KMS-11 (cell line): Measurements from ENCODE around the gene ZNF425.

Experiments used
- H2AFZ ChIP-seq: fragments of 200-600 bp; sonication (generic); 2 replicates; pipeline ENCODE4 v1.6.1; 2016; ENCODE audit warnings: antibody characterized with exemption, mixed run types, low read depth
- H3K27ac ChIP-seq: fragments of 200-600 bp; sonication (generic); 2 replicates; pipeline ENCODE4 v1.6.1; 2016; ENCODE audit warnings: mild to moderate bottlenecking, mixed run types
- H3K27me3 ChIP-seq: fragments of 200-600 bp; sonication (generic); 2 replicates; pipeline ENCODE4 v1.6.1; 2017; ENCODE audit warnings: mild to moderate bottlenecking, low read depth, mixed run types, moderate library complexity; ENCODE audit not compliant: insufficient read depth
- H3K36me3 ChIP-seq: fragments of 200-600 bp; sonication (generic); 2 replicates; pipeline ENCODE4 v1.6.1; 2017; ENCODE audit warnings: mild to moderate bottlenecking, mixed run types; ENCODE audit not compliant: insufficient read depth
- H3K4me1 ChIP-seq: fragments of 200-600 bp; sonication (generic); 2 replicates; pipeline ENCODE4 v1.6.1; 2016; ENCODE audit warnings: mild to moderate bottlenecking, low read depth, mixed run types; ENCODE audit not compliant: poor library complexity, severe bottlenecking
- H3K4me2 ChIP-seq: fragments of 200-600 bp; sonication (generic); 2 replicates; pipeline ENCODE4 v1.7.0; 2016; ENCODE audit warnings: mild to moderate bottlenecking, mixed run types
- H3K4me3 ChIP-seq: fragments of 200-600 bp; sonication (generic); IDR thresholded peaks from 2 replicates; pipeline ENCODE4 v1.6.1; 2017; ENCODE audit warnings: low read depth, low read length, mixed read lengths; ENCODE audit not compliant: insufficient read depth
- H3K79me2 ChIP-seq: fragments of 200-600 bp; sonication (generic); 2 replicates; pipeline ENCODE4 v1.6.1; 2016; ENCODE audit warnings: low read depth, mixed run types; ENCODE audit not compliant: insufficient read depth
- H3K9ac ChIP-seq: fragments of 200-600 bp; sonication (generic); 2 replicates; pipeline ENCODE4 v1.6.1; 2016; ENCODE audit warnings: mild to moderate bottlenecking, mixed run types
- H4K20me1 ChIP-seq: fragments of 200-600 bp; sonication (generic); 2 replicates; pipeline ENCODE4 v1.6.1; 2016; ENCODE audit warnings: mild to moderate bottlenecking, mixed run types; ENCODE audit not compliant: insufficient read depth
- CTCF ChIP-seq: fragments of 200-600 bp; sonication (generic); conservative IDR thresholded peaks from 2 replicates; pipeline ENCODE4 v1.6.1; 2017; ENCODE audit warnings: low read depth, mild to moderate bottlenecking, antibody characterized with exemption, low read length, moderate library complexity, mixed read lengths

ZNF425 gene

GRCh38 chr7:149126662-149127266, 640 bp upstream of the ZNF425 start:
- Histone ChIP-seq H3K4me3 (no peak overlapping the region), H3K27me3 (no peaks in the 10 kb centered on the region), H4K20me1 (no peaks in the 10 kb centered on the region), H3K4me2 (peak overlapping the region; percentile 84), H3K36me3 (no peaks in the 10 kb centered on the region), H3K27ac (peak overlapping the region; percentile 68), H2AFZ (peak overlapping the region; percentile 91), H3K9ac (peak overlapping the region; percentile 81), H3K79me2 (peaks cover 16% of the 10 kb centered on the region), H3K4me1 (peaks cover 16% of the 10 kb centered on the region)
- no peak for TF ChIP-seq CTCF

- no peak for TF ChIP-seq CTCF
- Histone ChIP-seq H3K4me3 (no peak overlapping the region), H3K36me3 (no peaks in the 10 kb centered on the region), H3K79me2 (peaks cover 16% of the 10 kb centered on the region), H4K20me1 (no peaks in the 10 kb centered on the region), H2AFZ (peak overlapping the region; percentile 91), H3K4me1 (peaks cover 16% of the 10 kb centered on the region), H3K4me2 (peak overlapping the region; percentile 91), H3K27me3 (no peaks in the 10 kb centered on the region), H3K27ac (peak overlapping the region; percentile 68), H3K9ac (peak overlapping the region; percentile 81)
These were observed 798 bp downstream of the ZNF425 start for GRCh38 chr7:149125189-149125862.

GRCh38 chr7:149109969-149110368, 16.2 kb downstream of the ZNF425 start:
- no peaks in the 10 kb centered on the region for H3K36me3 ChIP-seq
- TF ChIP-seq CTCF = no peak
- no peak overlapping the region for H3K27ac ChIP-seq
- H3K79me2 ChIP-seq = no peaks in the 10 kb centered on the region
- no peak overlapping the region for H2AFZ ChIP-seq
- H3K27me3 ChIP-seq = no peaks in the 10 kb centered on the region
- H3K4me3 ChIP-seq = no peak overlapping the region
- H4K20me1 ChIP-seq = no peaks in the 10 kb centered on the region
- H3K9ac ChIP-seq = no peak overlapping the region
- no peak overlapping the region for H3K4me2 ChIP-seq
- H3K4me1 ChIP-seq = peaks cover 16% of the 10 kb centered on the region

- Histone ChIP-seq H3K36me3 (no peaks in the 10 kb centered on the region), H2AFZ (no peak overlapping the region), H3K4me1 (peaks cover 16% of the 10 kb centered on the region), H3K27me3 (no peaks in the 10 kb centered on the region), H3K27ac (no peak overlapping the region), H3K9ac (no peak overlapping the region), H3K4me2 (no peak overlapping the region), H4K20me1 (no peaks in the 10 kb centered on the region), H3K79me2 (no peaks in the 10 kb centered on the region), H3K4me3 (no peak overlapping the region)
- TF ChIP-seq CTCF = no peak
These were observed 21.4 kb downstream of the ZNF425 start for GRCh38 chr7:149104749-149105148.
